ENCODE measurements around the gene TMUB2.

GRCh38 chr17:44147812-44148211 is 39.0 kb upstream of the TMUB2 start:
- TF ChIP-seq EZH2phosphoT487 (IDR thresholded peaks at IDR 0.05; ENCODE audit: borderline replicate concordance, low read depth): no peak
- no peak for TF ChIP-seq RAD21 (IDR thresholded peaks at IDR 0.05; ENCODE audit: low read length)
- TF ChIP-seq, protein P1, sequence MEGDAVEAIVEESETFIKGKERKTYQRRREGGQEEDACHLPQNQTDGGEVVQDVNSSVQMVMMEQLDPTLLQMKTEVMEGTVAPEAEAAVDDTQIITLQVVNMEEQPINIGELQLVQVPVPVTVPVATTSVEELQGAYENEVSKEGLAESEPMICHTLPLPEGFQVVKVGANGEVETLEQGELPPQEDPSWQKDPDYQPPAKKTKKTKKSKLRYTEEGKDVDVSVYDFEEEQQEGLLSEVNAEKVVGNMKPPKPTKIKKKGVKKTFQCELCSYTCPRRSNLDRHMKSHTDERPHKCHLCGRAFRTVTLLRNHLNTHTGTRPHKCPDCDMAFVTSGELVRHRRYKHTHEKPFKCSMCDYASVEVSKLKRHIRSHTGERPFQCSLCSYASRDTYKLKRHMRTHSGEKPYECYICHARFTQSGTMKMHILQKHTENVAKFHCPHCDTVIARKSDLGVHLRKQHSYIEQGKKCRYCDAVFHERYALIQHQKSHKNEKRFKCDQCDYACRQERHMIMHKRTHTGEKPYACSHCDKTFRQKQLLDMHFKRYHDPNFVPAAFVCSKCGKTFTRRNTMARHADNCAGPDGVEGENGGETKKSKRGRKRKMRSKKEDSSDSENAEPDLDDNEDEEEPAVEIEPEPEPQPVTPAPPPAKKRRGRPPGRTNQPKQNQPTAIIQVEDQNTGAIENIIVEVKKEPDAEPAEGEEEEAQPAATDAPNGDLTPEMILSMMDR (IDR thresholded peaks at IDR 0.05): no peak
- no peak for TF ChIP-seq EP300 (IDR thresholded peaks at IDR 0.05; ENCODE audit: borderline replicate concordance in 1 of 2, low read depth in 1 of 2, low read length in 1 of 2)
- no peak for TF ChIP-seq POLR2AphosphoS5 (IDR thresholded peaks at IDR 0.05; ENCODE audit: low read depth, low read length)
- no peak for TF ChIP-seq FOXJ3 (CRISPR knock-in tag; IDR thresholded peaks at IDR 0.05)
- no peak for TF ChIP-seq USF2 (IDR thresholded peaks at IDR 0.05; ENCODE audit: borderline replicate concordance, low read depth, low read length)
- no peak for TF ChIP-seq SIN3A (IDR thresholded peaks at IDR 0.05; ENCODE audit: borderline replicate concordance, low read depth, low read length)
